GM23338 (cell line): Measurements from ENCODE around the gene FUT8. TPM values are rescaled to one million over a fixed set of nuclear protein-coding genes. Genes with fewer than 3 reads are reported as not detected.

ENCODE experiments used
- ATAC-seq: fragments of 200-7000 bp; cut with Tn5 transposase; 3 replicates; pipeline ENCODE4 v1.9.1; 2020
- DNase-seq: peaks from one replicate; pipeline ENCODE4 v3.0.0-alpha.2; 2015; ENCODE audit warnings: low spot score
- H2AFZ ChIP-seq: fragments of 200-600 bp; sonication (generic); 2 replicates; pipeline ENCODE4 v1.8.0; 2016; ENCODE audit warnings: antibody characterized with exemption, mild to moderate bottlenecking, moderate library complexity
- H3F3A ChIP-seq: fragments of 200-600 bp; sonication (generic); replicated peaks from 2 replicates; pipeline ENCODE4 v1.8.0; 2017; ENCODE audit warnings: antibody characterized with exemption, mixed run types, low read depth
- H3K27ac ChIP-seq: fragments of 200-600 bp; sonication (generic); 2 replicates; pipeline ENCODE4 v1.6.1; 2016; ENCODE audit warnings: low read depth
- H3K27me3 ChIP-seq: fragments of 200-600 bp; sonication (generic); 2 replicates; pipeline ENCODE4 v1.8.0; 2016; ENCODE audit warnings: mild to moderate bottlenecking, mixed run types, moderate library complexity; ENCODE audit not compliant: insufficient read depth
- H3K36me3 ChIP-seq: fragments of 200-600 bp; sonication (generic); 2 replicates; pipeline ENCODE4 v1.8.0; 2016; ENCODE audit warnings: mild to moderate bottlenecking; ENCODE audit not compliant: insufficient read depth
- H3K4me1 ChIP-seq: fragments of 200-600 bp; sonication (generic); 2 replicates; pipeline ENCODE4 v1.8.0; 2016; ENCODE audit warnings: mild to moderate bottlenecking, moderate library complexity; ENCODE audit not compliant: insufficient read depth
- H3K4me2 ChIP-seq: fragments of 200-600 bp; sonication (generic); 2 replicates; pipeline ENCODE4 v1.7.1; 2017; ENCODE audit warnings: mixed run types
- H3K4me3 ChIP-seq: fragments of 200-600 bp; sonication (generic); 2 replicates; pipeline ENCODE4 v1.6.1; 2016; ENCODE audit warnings: mixed run types
- H3K79me2 ChIP-seq: fragments of 200-600 bp; sonication (generic); replicated peaks from 2 replicates; pipeline ENCODE4 v1.8.0; 2017; ENCODE audit warnings: mild to moderate bottlenecking; ENCODE audit not compliant: insufficient read depth
- H3K9me2 ChIP-seq: fragments of 200-600 bp; sonication (generic); 2 replicates; pipeline ENCODE4 v1.8.0; 2017; ENCODE audit not compliant: insufficient read depth
- H4K20me1 ChIP-seq: fragments of 200-600 bp; sonication (generic); replicated peaks from 2 replicates; pipeline ENCODE4 v1.8.0; 2017; ENCODE audit warnings: mild to moderate bottlenecking; ENCODE audit not compliant: insufficient read depth
- H3K27ac Mint-ChIP-seq: 2 replicates; pipeline ENCODE4 v1.8.0; 2020; ENCODE audit warnings: inconsistent platforms, mild to moderate bottlenecking, moderate library complexity, mixed read lengths
- H3K27me3 Mint-ChIP-seq: 3 replicates; pipeline ENCODE4 v1.8.0; 2022; ENCODE audit warnings: low read depth, mild to moderate bottlenecking, moderate library complexity, mixed read lengths, inconsistent platforms; ENCODE audit not compliant: insufficient read depth, poor library complexity
- H3K36me3 Mint-ChIP-seq: 3 replicates; pipeline ENCODE4 v1.8.0; 2021; ENCODE audit warnings: low read depth, mild to moderate bottlenecking, inconsistent platforms, moderate library complexity, mixed read lengths
- H3K4me1 Mint-ChIP-seq: 3 replicates; pipeline ENCODE4 v1.8.0; 2020; ENCODE audit warnings: mild to moderate bottlenecking, inconsistent platforms, mixed read lengths
- H3K4me3 Mint-ChIP-seq: 3 replicates; pipeline ENCODE4 v1.8.0; 2021; ENCODE audit warnings: moderate library complexity, mild to moderate bottlenecking, inconsistent platforms, mixed read lengths
- H3K9me3 Mint-ChIP-seq: 3 replicates; pipeline ENCODE4 v1.8.0; 2020; ENCODE audit warnings: moderate library complexity, mild to moderate bottlenecking, inconsistent platforms, mixed read lengths
- CREB1 ChIP-seq: fragments of 250-450 bp; sonication (Bioruptor Pico); IDR thresholded peaks from 2 replicates; pipeline ENCODE4 v1.5.0; 2020; ENCODE audit warnings: low read depth, mild to moderate bottlenecking, moderate library complexity
- CTCF ChIP-seq, 2 experiments: fragments of 200-600 bp in 1 of 2; sonication (generic) in 1 of 2; conservative IDR thresholded peaks; 2 replicates each; pipeline versions ENCODE4 v1.5.1 to v1.6.1; 2016 to 2017; ENCODE audit warnings: antibody characterized with exemption in 2 of 2, low read depth in 2 of 2, mild to moderate bottlenecking in 2 of 2, moderate library complexity in 1 of 2
- EZH2phosphoT487 ChIP-seq: fragments of 200-600 bp; sonication (generic); IDR thresholded peaks from one replicate; pipeline ENCODE4 v1.8.1; 2018; ENCODE audit warnings: antibody characterized with exemption; ENCODE audit not compliant: unreplicated experiment
- POLR2AphosphoS5 ChIP-seq: IDR thresholded peaks from 2 replicates; pipeline ENCODE4 v1.6.1; 2016; ENCODE audit warnings: antibody characterized with exemption, low read depth
- STAT1 ChIP-seq: IDR thresholded peaks from one replicate; pipeline ENCODE4 v1.6.1; 2016; ENCODE audit warnings: antibody characterized with exemption; ENCODE audit not compliant: unreplicated experiment
- ZNF114 ChIP-seq: fragments of 250-450 bp; sonication (Bioruptor Pico); IDR thresholded peaks from 2 replicates; pipeline ENCODE4 v1.5.0; 2020; ENCODE audit warnings: mild to moderate bottlenecking, moderate library complexity
- polyA plus RNA-seq: library from polyadenylated mRNA; unstranded; fragments of >200 nt; fragmentation: Nextera tagmentation; extraction: Ambion mirVana; gene quantifications from 2 replicates; pipeline ENCODE4 v1.2.1, GENCODE V29; 2016
- total RNA-seq: library from RNA; depleted of rRNA; stranded (reverse); fragments of >200 nt; shearing (Covaris generic); gene quantifications from 2 replicates; pipeline ENCODE4 v1.2.3, GENCODE V29; 2014
- TF ChIP-seq, protein P1 (sequence below): fragments of 250-450 bp; sonication (Bioruptor Pico); IDR thresholded peaks from 2 replicates; pipeline ENCODE4 v1.5.0; 2020; ENCODE audit warnings: mild to moderate bottlenecking, moderate library complexity

The FUT8 gene
- total and polyA plus RNA-seq, 2 experiments from 2014 or later: 8.2 to 23.2 TPM

GRCh38 chr14:65415613-65416012 is 3.1 kb downstream of the FUT8 start:
- peaks cover 9% of the 10 kb centered on the region for H3K4me1 ChIP-seq
- TF ChIP-seq, protein P1, sequence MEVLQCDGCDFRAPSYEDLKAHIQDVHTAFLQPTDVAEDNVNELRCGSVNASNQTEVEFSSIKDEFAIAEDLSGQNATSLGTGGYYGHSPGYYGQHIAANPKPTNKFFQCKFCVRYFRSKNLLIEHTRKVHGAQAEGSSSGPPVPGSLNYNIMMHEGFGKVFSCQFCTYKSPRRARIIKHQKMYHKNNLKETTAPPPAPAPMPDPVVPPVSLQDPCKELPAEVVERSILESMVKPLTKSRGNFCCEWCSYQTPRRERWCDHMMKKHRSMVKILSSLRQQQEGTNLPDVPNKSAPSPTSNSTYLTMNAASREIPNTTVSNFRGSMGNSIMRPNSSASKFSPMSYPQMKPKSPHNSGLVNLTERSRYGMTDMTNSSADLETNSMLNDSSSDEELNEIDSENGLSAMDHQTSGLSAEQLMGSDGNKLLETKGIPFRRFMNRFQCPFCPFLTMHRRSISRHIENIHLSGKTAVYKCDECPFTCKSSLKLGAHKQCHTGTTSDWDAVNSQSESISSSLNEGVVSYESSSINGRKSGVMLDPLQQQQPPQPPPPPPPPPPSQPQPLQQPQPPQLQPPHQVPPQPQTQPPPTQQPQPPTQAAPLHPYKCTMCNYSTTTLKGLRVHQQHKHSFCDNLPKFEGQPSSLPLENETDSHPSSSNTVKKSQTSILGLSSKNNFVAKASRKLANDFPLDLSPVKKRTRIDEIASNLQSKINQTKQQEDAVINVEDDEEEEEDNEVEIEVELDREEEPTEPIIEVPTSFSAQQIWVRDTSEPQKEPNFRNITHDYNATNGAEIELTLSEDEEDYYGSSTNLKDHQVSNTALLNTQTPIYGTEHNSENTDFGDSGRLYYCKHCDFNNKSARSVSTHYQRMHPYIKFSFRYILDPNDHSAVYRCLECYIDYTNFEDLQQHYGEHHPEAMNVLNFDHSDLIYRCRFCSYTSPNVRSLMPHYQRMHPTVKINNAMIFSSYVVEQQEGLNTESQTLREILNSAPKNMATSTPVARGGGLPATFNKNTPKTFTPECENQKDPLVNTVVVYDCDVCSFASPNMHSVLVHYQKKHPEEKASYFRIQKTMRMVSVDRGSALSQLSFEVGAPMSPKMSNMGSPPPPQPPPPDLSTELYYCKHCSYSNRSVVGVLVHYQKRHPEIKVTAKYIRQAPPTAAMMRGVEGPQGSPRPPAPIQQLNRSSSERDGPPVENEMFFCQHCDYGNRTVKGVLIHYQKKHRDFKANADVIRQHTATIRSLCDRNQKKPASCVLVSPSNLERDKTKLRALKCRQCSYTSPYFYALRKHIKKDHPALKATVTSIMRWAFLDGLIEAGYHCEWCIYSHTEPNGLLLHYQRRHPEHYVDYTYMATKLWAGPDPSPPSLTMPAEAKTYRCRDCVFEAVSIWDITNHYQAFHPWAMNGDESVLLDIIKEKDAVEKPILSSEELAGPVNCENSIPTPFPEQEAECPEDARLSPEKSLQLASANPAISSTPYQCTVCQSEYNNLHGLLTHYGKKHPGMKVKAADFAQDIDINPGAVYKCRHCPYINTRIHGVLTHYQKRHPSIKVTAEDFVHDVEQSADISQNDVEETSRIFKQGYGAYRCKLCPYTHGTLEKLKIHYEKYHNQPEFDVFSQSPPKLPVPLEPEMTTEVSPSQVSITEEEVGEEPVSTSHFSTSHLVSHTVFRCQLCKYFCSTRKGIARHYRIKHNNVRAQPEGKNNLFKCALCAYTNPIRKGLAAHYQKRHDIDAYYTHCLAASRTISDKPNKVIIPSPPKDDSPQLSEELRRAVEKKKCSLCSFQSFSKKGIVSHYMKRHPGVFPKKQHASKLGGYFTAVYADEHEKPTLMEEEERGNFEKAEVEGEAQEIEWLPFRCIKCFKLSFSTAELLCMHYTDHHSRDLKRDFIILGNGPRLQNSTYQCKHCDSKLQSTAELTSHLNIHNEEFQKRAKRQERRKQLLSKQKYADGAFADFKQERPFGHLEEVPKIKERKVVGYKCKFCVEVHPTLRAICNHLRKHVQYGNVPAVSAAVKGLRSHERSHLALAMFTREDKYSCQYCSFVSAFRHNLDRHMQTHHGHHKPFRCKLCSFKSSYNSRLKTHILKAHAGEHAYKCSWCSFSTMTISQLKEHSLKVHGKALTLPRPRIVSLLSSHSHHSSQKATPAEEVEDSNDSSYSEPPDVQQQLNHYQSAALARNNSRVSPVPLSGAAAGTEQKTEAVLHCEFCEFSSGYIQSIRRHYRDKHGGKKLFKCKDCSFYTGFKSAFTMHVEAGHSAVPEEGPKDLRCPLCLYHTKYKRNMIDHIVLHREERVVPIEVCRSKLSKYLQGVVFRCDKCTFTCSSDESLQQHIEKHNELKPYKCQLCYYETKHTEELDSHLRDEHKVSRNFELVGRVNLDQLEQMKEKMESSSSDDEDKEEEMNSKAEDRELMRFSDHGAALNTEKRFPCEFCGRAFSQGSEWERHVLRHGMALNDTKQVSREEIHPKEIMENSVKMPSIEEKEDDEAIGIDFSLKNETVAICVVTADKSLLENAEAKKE (CRISPR knock-in tag): no peak
- no peak for TF ChIP-seq ZNF114 (CRISPR knock-in tag)
- no peak for TF ChIP-seq CTCF (conservative IDR thresholded peaks at IDR 0.05; ENCODE audit: low read depth in 2 of 2)
- TF ChIP-seq CREB1 (CRISPR knock-in tag): no peak
- TF ChIP-seq STAT1: no peak
- TF ChIP-seq EZH2phosphoT487: no peak
- no peak for TF ChIP-seq POLR2AphosphoS5
- Mint-ChIP-seq H3K4me1 (peaks cover 23% of the 10 kb centered on the region), H3K27me3 (peaks cover 3% of the 10 kb centered on the region), H3K36me3 (no peaks in the 10 kb centered on the region), H3K27ac (no peak overlapping the region), H3K9me3 (no peaks in the 10 kb centered on the region; the same call in 2 of the 3 replicates), H3K4me3 (no peak overlapping the region)
- no peaks in the 10 kb centered on the region for H3K36me3 ChIP-seq
- H2AFZ ChIP-seq: no peak overlapping the region
- H3K27me3 ChIP-seq: peaks cover 13% of the 10 kb centered on the region
- H3F3A ChIP-seq: 0 out of 2 replicates have a peak, but pooled peaks cover 3% of the 10 kb centered on the region
- no peak overlapping the region for H3K4me2 ChIP-seq
- no peaks in the 10 kb centered on the region for H4K20me1 ChIP-seq
- no peak for ATAC-seq
- no peak for DNase-seq
- H3K27ac ChIP-seq: no peak overlapping the region
- no peak overlapping the region for H3K4me3 ChIP-seq
- H3K79me2 ChIP-seq: peaks cover 46% of the 10 kb centered on the region
- H3K9me2 ChIP-seq: no peaks in the 10 kb centered on the region
